ENCODE measurements around the gene FBXW11.

GRCh38 chr5:172038167-172038566 is 31.7 kb upstream of the FBXW11 start:
- no peak for TF ChIP-seq EP300 (IDR thresholded peaks at IDR 0.05; ENCODE audit: low read depth)
- no peak for TF ChIP-seq POLR2A (IDR thresholded peaks at IDR 0.05)
- no peak for TF ChIP-seq CTCF (IDR thresholded peaks at IDR 0.05)
- TF ChIP-seq POLR2AphosphoS5 (IDR thresholded peaks at IDR 0.05): no peak

All from transverse colon (tissue), 4 donors.